IPS-18c (cell line): ENCODE measurements around the gene AOPEP.

ENCODE experiments used
- H3K4me3 ChIP-seq: 2 replicates; pipeline ENCODE4 v1.7.0; 2013; ENCODE audit warnings: low read depth, mild to moderate bottlenecking, low read length, moderate library complexity; ENCODE audit not compliant: insufficient read depth
- H3K9me3 ChIP-seq: one replicate; pipeline ENCODE4 v1.6.1; 2013; ENCODE audit warnings: mild to moderate bottlenecking, low read length, moderate library complexity; ENCODE audit not compliant: control insufficient read depth, insufficient read depth

The AOPEP gene

GRCh38 chr9:95100071-95100627, 373.6 kb downstream of the AOPEP start:
- Histone ChIP-seq H3K9me3 (no peaks in the 10 kb centered on the region), H3K4me3 (no peak overlapping the region)

- H3K9me3 ChIP-seq = no peaks in the 10 kb centered on the region
- no peak overlapping the region for H3K4me3 ChIP-seq
Observed at GRCh38 chr9:95101326-95101725, 374.8 kb downstream of the AOPEP start.

- no peak overlapping the region for H3K4me3 ChIP-seq
- no peaks in the 10 kb centered on the region for H3K9me3 ChIP-seq
Observed at GRCh38 chr9:95102001-95102433, 375.5 kb downstream of the AOPEP start.

GRCh38 chr9:95102572-95102971, 376.1 kb downstream of the AOPEP start:
- H3K9me3 ChIP-seq = no peaks in the 10 kb centered on the region
- H3K4me3 ChIP-seq = no peak overlapping the region

GRCh38 chr9:95103281-95103771, 376.8 kb downstream of the AOPEP start:
- H3K4me3 ChIP-seq = no peak overlapping the region
- H3K9me3 ChIP-seq = no peaks in the 10 kb centered on the region

- Histone ChIP-seq H3K9me3 (no peaks in the 10 kb centered on the region), H3K4me3 (no peak overlapping the region)
Observed at GRCh38 chr9:95103871-95104580, 377.5 kb downstream of the AOPEP start.

- no peaks in the 10 kb centered on the region for H3K9me3 ChIP-seq
- no peak overlapping the region for H3K4me3 ChIP-seq
Observed at GRCh38 chr9:95104581-95104960, 378.1 kb downstream of the AOPEP start.

- no peaks in the 10 kb centered on the region for H3K9me3 ChIP-seq
- no peak overlapping the region for H3K4me3 ChIP-seq
Observed at GRCh38 chr9:95104980-95105379, 378.5 kb downstream of the AOPEP start.

GRCh38 chr9:95105519-95106287, 379.2 kb downstream of the AOPEP start:
- H3K9me3 ChIP-seq = no peaks in the 10 kb centered on the region
- H3K4me3 ChIP-seq = no peak overlapping the region

GRCh38 chr9:95107001-95107749, 380.7 kb downstream of the AOPEP start:
- Histone ChIP-seq H3K4me3 (no peak overlapping the region), H3K9me3 (no peaks in the 10 kb centered on the region)

- Histone ChIP-seq H3K4me3 (no peak overlapping the region), H3K9me3 (no peaks in the 10 kb centered on the region)
Observed at GRCh38 chr9:95107976-95108375, 381.5 kb downstream of the AOPEP start.

GRCh38 chr9:95108777-95109176, 382.3 kb downstream of the AOPEP start:
- Histone ChIP-seq H3K4me3 (no peak overlapping the region), H3K9me3 (no peaks in the 10 kb centered on the region)

- H3K9me3 ChIP-seq = no peaks in the 10 kb centered on the region
- H3K4me3 ChIP-seq = no peak overlapping the region
Observed at GRCh38 chr9:95109456-95109855, 383.0 kb downstream of the AOPEP start.

- H3K9me3 ChIP-seq = no peaks in the 10 kb centered on the region
- H3K4me3 ChIP-seq = no peak overlapping the region
Observed at GRCh38 chr9:95110921-95111525, 384.5 kb downstream of the AOPEP start.

- H3K9me3 ChIP-seq = no peaks in the 10 kb centered on the region
- no peak overlapping the region for H3K4me3 ChIP-seq
Observed at GRCh38 chr9:95111716-95112115, 385.2 kb downstream of the AOPEP start.

- H3K4me3 ChIP-seq = no peak overlapping the region
- H3K9me3 ChIP-seq = no peaks in the 10 kb centered on the region
Observed at GRCh38 chr9:95112436-95113280, 386.2 kb downstream of the AOPEP start.
